NCI-H2196 treated with DMSO at 0.1 percent for 48 hours (cell line): ENCODE measurements around the gene TMEM196.

Source experiments
- DNase-seq: peaks from one replicate; lab custom pipeline; 2025; ENCODE audit not compliant: unreplicated experiment; lab: John Stamatoyannopoulos, UW

The TMEM196 gene

DNA sequence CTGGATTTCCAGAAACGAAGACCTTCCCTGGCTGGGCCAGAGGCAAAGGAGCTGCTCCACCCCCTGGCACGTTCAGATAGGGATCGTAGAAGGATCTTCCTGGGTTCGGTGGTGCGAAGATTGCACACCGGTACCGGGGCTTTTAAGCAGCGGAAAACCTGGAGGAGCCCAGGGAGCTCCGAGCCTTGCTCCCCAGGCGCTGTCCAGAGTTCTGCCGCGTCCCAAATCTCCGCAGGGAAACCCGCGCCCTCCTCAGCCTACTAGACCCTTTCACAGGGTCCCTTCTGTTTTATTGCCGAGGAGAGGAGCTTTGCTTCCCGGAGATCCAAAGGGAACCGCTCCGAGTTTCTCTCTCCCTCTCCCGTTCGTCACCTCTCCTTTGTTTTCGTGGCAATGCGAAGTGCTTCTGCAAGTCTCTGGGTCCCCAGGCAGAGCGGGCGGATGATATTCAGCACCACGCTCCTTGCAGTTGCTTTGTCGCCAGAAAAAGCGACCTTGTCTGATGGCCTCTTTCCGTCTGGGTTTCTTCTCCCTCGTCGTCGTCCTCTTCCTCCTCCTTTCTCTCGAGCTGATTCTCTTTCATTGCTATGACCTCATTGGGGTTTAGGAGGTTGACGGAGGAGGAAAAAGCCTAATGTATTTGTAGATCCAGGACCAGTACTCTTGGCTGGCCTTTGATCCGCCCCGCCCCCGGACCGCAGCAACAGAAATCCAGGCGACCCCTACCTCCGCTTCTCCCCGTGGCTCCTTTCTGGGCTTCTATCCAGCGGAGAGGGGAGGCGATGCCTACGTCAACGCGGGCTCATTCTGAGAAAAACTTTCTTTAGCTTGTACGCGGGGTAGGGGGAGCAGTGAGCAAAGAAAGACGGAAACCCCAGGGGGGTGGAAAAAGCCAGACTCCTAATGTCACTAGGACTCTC is at the start of gene TMEM196:
TSS of gene TMEM196 (minus strand) at position 777 of the 920 bp plus-strand sequence. CDS start 921 bp downstream, outside the sequence.
- DNase-seq = no peak

DNA sequence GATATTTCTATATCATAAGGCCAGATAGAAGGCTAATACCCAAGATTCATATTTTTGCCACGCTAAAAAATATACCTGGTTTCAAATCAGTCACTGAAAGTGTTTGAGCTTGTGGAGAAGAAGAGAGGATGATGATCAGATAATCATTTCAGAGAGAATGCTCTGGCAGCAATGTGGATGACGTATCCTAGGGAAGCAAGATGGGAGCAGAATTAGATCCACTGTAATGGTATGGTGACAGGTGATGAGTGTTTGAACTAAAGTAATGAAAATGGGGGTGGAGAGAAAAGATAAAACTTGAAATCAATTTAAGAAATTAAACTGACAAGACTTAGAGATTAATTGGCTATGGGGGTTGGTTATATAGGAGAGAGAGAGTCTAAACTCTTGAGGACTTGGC is 42.7 kb upstream of the TMEM196 start:
- no peak for DNase-seq

GRCh38 chr7:19815546-19815945 is 42.1 kb upstream of the TMEM196 start:
- no peak for DNase-seq

- no peak for DNase-seq
Observed at GRCh38 chr7:19814776-19815175, 41.4 kb upstream of the TMEM196 start.

GRCh38 chr7:19811386-19811785 is 38.0 kb upstream of the TMEM196 start:
- no peak for DNase-seq

- no peak for DNase-seq
Observed at GRCh38 chr7:19798986-19799385, 25.6 kb upstream of the TMEM196 start.

DNA sequence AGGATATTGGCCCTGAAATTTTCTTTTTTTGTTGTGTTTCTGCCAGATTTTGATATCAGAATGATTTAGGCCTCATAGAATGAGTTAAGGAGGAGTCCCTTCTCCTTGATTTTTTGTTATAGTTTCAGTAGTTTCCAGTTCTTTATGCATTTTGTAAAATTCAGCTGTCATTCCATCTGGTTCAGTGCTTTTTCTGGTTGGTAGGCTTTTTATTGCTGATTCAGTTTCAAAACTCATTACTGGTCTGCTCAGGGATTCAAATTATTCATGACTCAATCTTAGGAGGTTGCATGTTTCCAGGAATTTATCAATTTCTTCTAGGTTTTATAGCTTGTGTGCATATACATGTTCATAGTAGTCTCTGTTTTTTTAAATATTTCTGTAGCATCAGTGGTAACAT is 10.1 kb upstream of the TMEM196 start:
- DNase-seq = no peak

DNA sequence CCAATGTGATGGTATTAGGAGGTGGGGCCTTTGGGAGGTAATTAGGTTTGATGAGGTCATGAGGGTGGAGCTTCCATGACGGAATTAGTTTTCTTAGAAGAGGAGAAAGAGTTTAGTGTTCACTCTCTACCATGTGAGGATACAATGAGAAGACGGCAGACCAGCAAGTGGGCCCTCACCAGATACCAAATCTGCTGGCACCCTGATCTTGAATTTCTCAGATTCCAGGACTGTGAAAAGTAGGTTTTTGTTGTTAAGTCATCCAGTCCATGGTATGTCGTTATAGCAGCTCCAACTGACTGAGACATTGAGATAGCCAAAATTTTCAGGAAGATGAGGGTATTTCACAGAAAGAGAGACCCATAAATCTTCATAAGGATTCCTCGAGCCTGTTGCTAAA is 3.6 kb upstream of the TMEM196 start:
- DNase-seq = no peak

DNA sequence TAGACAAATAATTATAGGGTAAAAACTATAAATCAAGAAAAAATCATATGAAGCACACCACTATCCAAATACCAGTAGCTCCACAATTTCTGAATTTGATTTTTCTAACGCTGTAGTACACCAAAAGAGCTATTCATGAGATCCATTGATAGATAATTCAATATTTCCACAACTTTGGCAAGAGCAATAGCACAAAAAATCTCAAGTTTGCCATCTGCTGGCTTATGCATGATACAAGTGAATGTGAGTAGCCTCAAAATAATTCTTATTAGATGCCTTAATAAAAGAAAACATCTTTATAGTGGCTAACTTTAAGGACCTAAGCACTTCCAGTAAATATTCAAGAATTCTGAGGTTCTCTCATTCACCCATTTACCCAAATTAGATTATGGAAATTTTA is 2.2 kb upstream of the TMEM196 start:
- no peak for DNase-seq

DNA sequence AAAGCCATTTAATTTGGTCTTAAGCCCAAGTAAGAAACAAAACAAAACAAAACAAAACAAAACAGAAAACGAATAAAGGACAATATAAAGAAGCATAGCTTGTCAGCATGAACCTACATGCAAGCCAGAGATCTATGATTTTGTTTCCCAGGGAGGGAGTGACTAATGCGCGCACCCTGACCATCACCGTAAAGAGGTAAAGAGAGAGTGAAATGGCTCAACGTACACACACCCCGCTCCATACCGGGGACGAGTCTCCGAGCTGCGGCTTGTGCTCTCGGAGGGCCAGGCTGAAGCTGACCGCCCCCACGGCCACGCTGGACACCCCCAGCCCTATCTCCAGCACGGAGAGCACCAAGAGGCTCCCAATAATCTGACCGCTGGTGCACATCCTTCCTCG is 1.1 kb downstream of the TMEM196 start:
- DNase-seq = no peak

- DNase-seq = no peak
Observed at GRCh38 chr7:19762631-19763030, 10.8 kb downstream of the TMEM196 start.

- DNase-seq = peak; percentile 30
Observed at GRCh38 chr7:19754521-19755116, 18.8 kb downstream of the TMEM196 start.

DNA sequence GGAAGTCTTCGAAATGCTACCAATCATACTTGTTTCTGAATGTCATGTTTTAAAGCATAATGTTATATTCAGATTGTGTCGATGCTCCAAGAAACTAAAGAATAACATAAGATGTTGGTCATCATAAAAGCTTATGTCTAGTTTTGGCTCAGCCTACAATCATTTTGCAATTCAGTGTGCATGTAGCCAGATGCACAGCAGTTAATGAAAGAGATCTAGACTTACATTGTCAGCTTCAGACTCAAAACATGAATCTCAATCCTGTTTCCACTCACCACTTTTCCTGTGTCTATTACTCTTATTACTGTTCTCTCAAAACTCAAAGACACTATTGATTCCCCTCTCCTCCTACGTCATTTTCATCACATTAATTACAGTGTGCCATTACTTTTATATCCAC is 21.4 kb downstream of the TMEM196 start:
- no peak for DNase-seq

GRCh38 chr7:19749658-19750057 is 23.8 kb downstream of the TMEM196 start:
- no peak for DNase-seq

GRCh38 chr7:19747740-19748339 is 25.6 kb downstream of the TMEM196 start:
- DNase-seq = peak; percentile 44

DNA sequence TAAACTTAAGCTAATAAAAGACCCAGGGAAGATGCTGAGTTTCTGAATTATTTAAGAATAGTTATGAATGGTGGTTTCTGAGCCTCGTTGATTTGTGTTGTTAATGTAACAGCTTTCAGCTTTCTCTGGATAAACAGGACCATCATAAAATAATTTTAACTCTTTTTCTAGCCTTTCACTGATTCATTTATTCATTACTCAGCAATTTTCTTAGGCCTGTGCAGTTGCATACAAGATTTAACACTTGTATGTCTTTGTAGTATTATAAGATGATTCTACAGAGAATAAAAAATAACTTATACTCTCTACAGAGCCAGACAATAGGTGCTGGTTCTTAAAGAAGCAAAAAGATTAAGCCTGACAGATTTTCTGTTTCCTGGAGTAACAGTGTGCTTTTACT is 29.3 kb downstream of the TMEM196 start:
- DNase-seq = no peak

- DNase-seq = no peak
Observed at GRCh38 chr7:19728716-19729115, 44.7 kb downstream of the TMEM196 start.

- DNase-seq = no peak
Observed at GRCh38 chr7:19725770-19726169, 47.6 kb downstream of the TMEM196 start.

DNA sequence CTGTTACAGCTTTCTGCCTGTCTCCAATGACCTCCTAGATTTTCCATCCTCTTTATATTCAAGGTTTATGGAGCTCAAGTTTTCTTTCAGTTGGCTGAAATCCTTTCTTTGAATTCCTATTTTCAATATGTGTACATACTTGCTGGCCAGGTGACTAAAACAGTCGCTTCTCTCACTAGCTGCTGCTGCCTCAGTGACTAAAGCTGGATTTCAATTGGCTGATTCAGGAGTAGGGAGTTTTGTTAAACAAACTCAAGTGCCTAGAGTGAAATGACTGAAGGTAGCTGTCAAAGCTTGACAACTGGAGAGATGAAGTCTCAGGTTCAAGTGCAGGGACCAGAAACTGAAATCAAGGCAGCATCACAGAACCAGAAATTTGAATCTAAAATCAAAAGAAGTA is 57.9 kb downstream of the TMEM196 start:
- DNase-seq = no peak

GRCh38 chr7:19713676-19714075 is 59.7 kb downstream of the TMEM196 start:
- DNase-seq = peak; percentile 14

DNA sequence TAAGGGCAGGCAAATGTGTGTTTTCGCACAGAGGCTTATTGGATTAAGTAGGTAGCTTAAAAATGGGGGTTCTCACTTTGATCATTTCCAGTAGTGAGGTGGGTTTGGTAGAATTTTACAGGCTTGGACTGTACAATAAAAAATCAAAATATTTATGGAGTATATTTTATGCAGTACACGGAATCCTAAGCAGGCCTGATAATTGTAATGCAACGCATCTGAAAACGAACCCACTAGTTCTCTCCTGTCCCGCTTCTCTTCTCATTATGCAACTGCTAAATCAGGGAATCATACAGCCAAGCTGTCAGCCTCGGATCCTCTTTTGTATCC is 64.2 kb downstream of the TMEM196 start:
- no peak for DNase-seq
